H1 (cell line): ENCODE data around the gene BCKDHB. TPM values are rescaled to one million over a fixed set of nuclear protein-coding genes. Genes with fewer than 3 reads are reported as not detected.

Source experiments
- CTCF ChIA-PET: fragments of 300-600 bp; sonication (Branson Sonifier 250); formaldehyde crosslinking; loops from one replicate; lab custom pipeline; 2021; ENCODE audit not compliant: partially characterized antibody; lab: Charles Lee
- POLR2A ChIA-PET: fragments of 300-600 bp; sonication (Branson Sonifier 250); formaldehyde crosslinking; loops from one replicate; lab custom pipeline; 2021; ENCODE audit warnings: inconsistent platforms; ENCODE audit not compliant: partially characterized antibody; lab: Charles Lee
- DNase-seq, 2 experiments: peaks; one replicate each; pipeline versions ENCODE4 v3.0.0 to v3.0.0-alpha.2; 2010 to 2022; ENCODE audit warnings: low spot score in 2 of 2, low read depth in 1 of 2, mixed read lengths in 1 of 2
- FAIRE-seq: peaks from 2 replicates; lab custom pipeline; 2011; peaks lifted over from hg19 to GRCh38; lab: Jason Lieb, UNC
- H2AFZ ChIP-seq: 2 replicates; pipeline ENCODE4 v1.8.1; 2012; ENCODE audit warnings: low read length, inconsistent platforms
- H2AK5ac ChIP-seq: 2 replicates; pipeline ENCODE4 v1.6.1; 2013; ENCODE audit warnings: low read depth, low read length
- H2BK120ac ChIP-seq: replicated peaks from 2 replicates; pipeline ENCODE3; 2013; ENCODE audit warnings: low read depth, low read length, inconsistent platforms
- H2BK12ac ChIP-seq: 2 replicates; pipeline ENCODE4 v1.6.1; 2013; ENCODE audit warnings: low read depth, low read length
- H2BK15ac ChIP-seq: 2 replicates; pipeline ENCODE4 v1.6.1; 2013; ENCODE audit warnings: low read length
- H2BK20ac ChIP-seq: 2 replicates; pipeline ENCODE4 v1.6.1; 2013; ENCODE audit warnings: low read length
- H2BK5ac ChIP-seq: 2 replicates; pipeline ENCODE4 v1.6.1; 2013; ENCODE audit warnings: low read depth, low read length
- H3K14ac ChIP-seq: 2 replicates; pipeline ENCODE4 v1.6.1; 2013; ENCODE audit warnings: inconsistent platforms; ENCODE audit not compliant: insufficient read length
- H3K18ac ChIP-seq: 2 replicates; pipeline ENCODE4 v1.6.1; 2013; ENCODE audit warnings: low read length; ENCODE audit errors: extremely low read depth
- H3K23ac ChIP-seq: 2 replicates; pipeline ENCODE4 v1.6.1; 2013; ENCODE audit warnings: inconsistent platforms; ENCODE audit not compliant: insufficient read length
- H3K23me2 ChIP-seq: 2 replicates; pipeline ENCODE4 v1.6.1; 2013; ENCODE audit warnings: low read depth, low read length
- H3K27ac ChIP-seq: 2 replicates; pipeline ENCODE4 v1.6.1; 2011; ENCODE audit warnings: low read depth, low read length, inconsistent platforms
- H3K27me3 ChIP-seq, 4 experiments: replicated peaks in 1 of 4; 1 replicate in 1 of 4; 2 replicates in 3 of 4; pipeline versions ENCODE4 v1.6.1 to v1.8.1; 2011 to 2013; ENCODE audit warnings: low read length in 3 of 4, mild to moderate bottlenecking in 3 of 4, inconsistent platforms in 2 of 4, mixed read lengths in 2 of 4, moderate library complexity in 1 of 4; ENCODE audit not compliant: control insufficient read depth in 3 of 4, insufficient read depth in 3 of 4; ENCODE audit errors: extremely low read depth in 1 of 4
- H3K36me3 ChIP-seq, 4 experiments: 2 replicates each; pipeline versions ENCODE4 v1.6.1 to v1.8.1; 2011 to 2013; ENCODE audit warnings: mild to moderate bottlenecking in 4 of 4, low read length in 3 of 4, moderate library complexity in 2 of 4, control low read depth in 1 of 4, inconsistent platforms in 1 of 4; ENCODE audit not compliant: insufficient read depth in 4 of 4, control insufficient read depth in 2 of 4
- H3K4ac ChIP-seq: replicated peaks from 2 replicates; pipeline ENCODE3; 2013; ENCODE audit warnings: low read length, low read depth, mixed read lengths, inconsistent platforms; ENCODE audit not compliant: insufficient read length
- H3K4me1 ChIP-seq, 4 experiments: replicated peaks in 1 of 4; 1 replicate in 1 of 4; 2 replicates in 3 of 4; pipeline versions ENCODE4 v1.6.1 to v1.8.1; 2011 to 2013; ENCODE audit warnings: low read length in 3 of 4, inconsistent platforms in 2 of 4, mixed read lengths in 1 of 4; ENCODE audit not compliant: insufficient read depth in 4 of 4, control insufficient read depth in 3 of 4
- H3K4me2 ChIP-seq, 2 experiments: 2 replicates each; pipeline versions ENCODE4 v1.6.1 to v1.8.1; 2011 to 2013; ENCODE audit warnings: low read depth in 2 of 2, low read length in 2 of 2, control low read depth in 1 of 2, inconsistent platforms in 1 of 2, mild to moderate bottlenecking in 1 of 2; ENCODE audit not compliant: insufficient read depth in 1 of 2
- H3K4me3 ChIP-seq, 4 experiments: fragments of 200-600, 300-600 bp in 1 of 4; sonication (generic), shearing (Covaris generic), sonication (Bioruptor Twin) in 1 of 4; 2 replicates each; pipeline versions ENCODE4 v1.5.1 to v1.8.1; 2011 to 2016; ENCODE audit warnings: low read length in 4 of 4, low read depth in 3 of 4, control low read depth in 2 of 4, inconsistent platforms in 2 of 4, mild to moderate bottlenecking in 2 of 4, mixed read lengths in 1 of 4, moderate library complexity in 1 of 4; ENCODE audit not compliant: insufficient read depth in 2 of 4; ENCODE audit errors: extremely low read depth in 1 of 4
- H3K56ac ChIP-seq: replicated peaks from 2 replicates; pipeline ENCODE3; 2013; ENCODE audit warnings: low read depth, mild to moderate bottlenecking, mixed read lengths, low read length, inconsistent platforms; ENCODE audit not compliant: insufficient read length
- H3K79me1 ChIP-seq: 2 replicates; pipeline ENCODE4 v1.6.1; 2013; ENCODE audit warnings: low read depth, low read length, control low read depth
- H3K79me2 ChIP-seq, 2 experiments: 2 replicates each; pipeline versions ENCODE4 v1.6.1 to v1.8.1; 2012 to 2013; ENCODE audit warnings: low read length in 2 of 2, mild to moderate bottlenecking in 2 of 2, inconsistent platforms in 1 of 2; ENCODE audit not compliant: insufficient read depth in 2 of 2, control insufficient read depth in 1 of 2
- H3K9ac ChIP-seq, 4 experiments: replicated peaks in 1 of 4; 1 replicate in 1 of 4; 2 replicates in 3 of 4; pipeline versions ENCODE4 v1.6.1 to v1.8.1; 2011 to 2013; ENCODE audit warnings: low read depth in 3 of 4, low read length in 3 of 4, control low read depth in 2 of 4, mild to moderate bottlenecking in 2 of 4, moderate library complexity in 2 of 4, inconsistent platforms in 1 of 4; ENCODE audit errors: extremely low read depth in 1 of 4
- H3K9me3 ChIP-seq, 2 experiments: 2 replicates each; pipeline versions ENCODE4 v1.6.1 to v1.8.1; 2012 to 2013; ENCODE audit warnings: mild to moderate bottlenecking in 2 of 2, moderate library complexity in 2 of 2, control low read depth in 1 of 2, inconsistent platforms in 1 of 2, low read depth in 1 of 2, low read length in 1 of 2, mixed read lengths in 1 of 2; ENCODE audit not compliant: insufficient read depth in 2 of 2
- H4K20me1 ChIP-seq, 2 experiments: replicated peaks in 1 of 2; 2 replicates each; pipeline versions ENCODE3 to v1.8.1; 2011 to 2013; ENCODE audit warnings: inconsistent platforms in 2 of 2, low read length in 2 of 2, mild to moderate bottlenecking in 1 of 2; ENCODE audit not compliant: insufficient read depth in 2 of 2, control insufficient read depth in 1 of 2
- H4K5ac ChIP-seq: 2 replicates; pipeline ENCODE4 v1.6.1; 2013; ENCODE audit warnings: low read length, low read depth, mixed read lengths, inconsistent platforms; ENCODE audit not compliant: insufficient read length
- H4K8ac ChIP-seq: 2 replicates; pipeline ENCODE4 v1.8.0; 2013; ENCODE audit warnings: mild to moderate bottlenecking, moderate library complexity, low read length, inconsistent platforms; ENCODE audit not compliant: insufficient read depth; ENCODE audit errors: extremely low read depth
- H4K91ac ChIP-seq: replicated peaks from 2 replicates; pipeline ENCODE3; 2013; ENCODE audit warnings: low read length, mixed read lengths, inconsistent platforms; ENCODE audit not compliant: insufficient read length
- ATF3 ChIP-seq: IDR thresholded peaks from 2 replicates; pipeline ENCODE4 v1.6.1; 2011; ENCODE audit warnings: low read depth, mild to moderate bottlenecking, low read length; ENCODE audit not compliant: insufficient read depth
- FOSL1 ChIP-seq: IDR thresholded peaks from 2 replicates; pipeline ENCODE4 v1.6.1; 2011; ENCODE audit warnings: mild to moderate bottlenecking, low read depth, low read length, moderate library complexity; ENCODE audit not compliant: insufficient read depth
- HDAC6 ChIP-seq: IDR thresholded peaks from one replicate; pipeline ENCODE4 v1.7.1; 2012; ENCODE audit warnings: low read depth, mild to moderate bottlenecking, inconsistent platforms, low read length, moderate library complexity
- KDM5A ChIP-seq: fragments of 200-600 bp; IDR thresholded peaks from 2 replicates; pipeline ENCODE4 v1.7.1; 2012; ENCODE audit warnings: mild to moderate bottlenecking, low read length, inconsistent platforms, mixed read lengths
- RBBP5 ChIP-seq: IDR thresholded peaks from 2 replicates; pipeline ENCODE4 v1.7.1; 2012; ENCODE audit warnings: low read depth, mild to moderate bottlenecking, inconsistent platforms, low read length, moderate library complexity, borderline replicate concordance
- RXRA ChIP-seq: IDR thresholded peaks from 2 replicates; pipeline ENCODE4 v1.6.1; 2011; ENCODE audit warnings: low read depth, mild to moderate bottlenecking, low read length, moderate library complexity; ENCODE audit not compliant: insufficient read depth
- SUZ12 ChIP-seq: fragments of 200-600 bp; sonication (generic); IDR thresholded peaks from 2 replicates; pipeline ENCODE4 v1.6.1; 2012; ENCODE audit warnings: mild to moderate bottlenecking, inconsistent platforms, low read length, moderate library complexity, mixed read lengths
- TEAD4 ChIP-seq: IDR thresholded peaks from 2 replicates; pipeline ENCODE4 v1.6.1; 2012; ENCODE audit warnings: low read depth, low read length, inconsistent platforms, mixed read lengths
- polyA plus RNA-seq, 7 experiments: library from polyadenylated mRNA; depleted of rRNA in 3 of 7; stranded (reverse) in 5 of 7; unstranded in 2 of 7; fragments of >200 nt in 5 of 7; fragments of 200-250 nt in 2 of 7; gene quantifications; 1 replicate in 5 of 7; 2 replicates in 1 of 7; 4 replicates in 1 of 7; pipeline versions ENCODE4 v1.2.1 to v1.2.3, GENCODE V29; 2011 to 2013; ENCODE audit warnings: missing spikeins in 2 of 7, mixed read lengths in 2 of 7
- total RNA-seq: library from RNA; stranded (reverse); fragmentation: NEBNext Ultra II Directional; extraction: Animal tissue kit (Norgen Biotek cat#: 25700); gene quantifications from 2 replicates; pipeline ENCODE4 v1.2.1, GENCODE V29; 2021

BCKDHB gene
- total and polyA plus RNA-seq, 2 of the 8 experiments (the other 6 are each of a cell fraction or from before 2014, with no cell fraction given) = 22.1 to 30.8 TPM

DNA sequence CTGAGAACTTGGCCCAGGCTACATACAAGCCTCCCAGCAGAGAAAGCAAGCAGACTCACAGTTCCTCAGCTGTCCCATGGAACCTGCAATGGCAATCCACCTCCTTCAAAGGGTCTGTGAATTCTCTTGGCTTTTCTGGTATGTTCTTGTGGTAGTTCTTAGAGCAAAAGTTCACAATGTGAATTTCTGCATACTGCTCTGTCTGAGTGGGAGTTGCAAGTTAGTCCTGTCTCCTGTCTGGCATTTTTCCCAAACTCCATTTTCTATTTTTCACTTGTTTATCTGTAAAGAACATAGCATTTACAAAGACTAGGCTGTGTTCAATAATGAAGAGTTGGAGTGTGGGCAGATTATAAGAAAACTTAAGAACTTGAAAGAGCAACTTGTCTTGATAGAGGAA is 269.9 kb downstream of the BCKDHB start:
- H3K9ac ChIP-seq = no peak overlapping the region
- no peaks in the 10 kb centered on the region for H4K20me1 ChIP-seq
- no peak overlapping the region for H2BK12ac ChIP-seq
- no peak overlapping the region for H4K8ac ChIP-seq
- no peaks in the 10 kb centered on the region for H3K27me3 ChIP-seq
- H2BK20ac ChIP-seq = no peak overlapping the region
- no peak overlapping the region for H2BK15ac ChIP-seq
- no peak overlapping the region for H2BK120ac ChIP-seq
- H3K27ac ChIP-seq = no peak overlapping the region
- no peak overlapping the region for H3K14ac ChIP-seq
- no peak overlapping the region for H4K5ac ChIP-seq
- H3K4me1 ChIP-seq = no peaks in the 10 kb centered on the region
- FAIRE-seq = no peak
- no peak for TF ChIP-seq SUZ12
- no peak for TF ChIP-seq FOSL1
- no peak for TF ChIP-seq KDM5A
- TF ChIP-seq TEAD4 = no peak
- no peak for TF ChIP-seq RBBP5
- TF ChIP-seq RXRA = no peak
- no peak for TF ChIP-seq HDAC6
- no peak for TF ChIP-seq ATF3
- no peaks in the 10 kb centered on the region for H3K9me3 ChIP-seq
- ChIA-PET CTCF (interaction anchor here (1.0 kb wide), 1 partner anchor 37 kb away, joined by 4 read pairs; no protein-coding TSS in a partner anchor), POLR2A (no interaction called here)
- no peak overlapping the region for H3K56ac ChIP-seq
- no peak overlapping the region for H4K91ac ChIP-seq
- no peak overlapping the region for H3K4ac ChIP-seq
- no peak overlapping the region for H3K18ac ChIP-seq
- H3K79me1 ChIP-seq = no peaks in the 10 kb centered on the region
- DNase-seq = no peak
- H3K36me3 ChIP-seq = no peaks in the 10 kb centered on the region
- H2AFZ ChIP-seq = no peak overlapping the region
- no peak overlapping the region for H2BK5ac ChIP-seq
- no peak overlapping the region for H2AK5ac ChIP-seq
- H3K4me3 ChIP-seq = no peak overlapping the region
- no peaks in the 10 kb centered on the region for H3K79me2 ChIP-seq
- no peak overlapping the region for H3K4me2 ChIP-seq
- H3K23ac ChIP-seq = no peak overlapping the region
- no peaks in the 10 kb centered on the region for H3K23me2 ChIP-seq
